Sigmoid colon (tissue), 4 donors: Measurements from ENCODE around the gene PSMB5.
"Not testable (repeated sequence)": the region's sequence is repeated elsewhere in the genome, so short reads cannot be mapped to it uniquely, and the experiment has no call there.

ENCODE experiments used
- EP300 ChIP-seq, 4 donors: sonication (generic); formaldehyde crosslinking; IDR thresholded peaks; one replicate each; pipeline ENCODE4 v1.6.1; 2017; ENCODE audit warnings: antibody characterized with exemption in 4 of 4
- POLR2AphosphoS5 ChIP-seq, 4 donors: sonication (generic); formaldehyde crosslinking; IDR thresholded peaks; one replicate each; pipeline ENCODE4 v1.6.1; 2017; ENCODE audit warnings: antibody characterized with exemption in 4 of 4
- TF ChIP-seq, protein P1 (sequence below), 4 experiments: fragments of 450-650 bp in 3 of 4; fragments of 200-600 bp in 1 of 4; IDR thresholded peaks; one replicate each; pipeline ENCODE4 v1.5.1; 2016 to 2019; ENCODE audit warnings: antibody characterized with exemption in 4 of 4, mild to moderate bottlenecking in 3 of 4, moderate library complexity in 2 of 4

- TF ChIP-seq, protein P1, sequence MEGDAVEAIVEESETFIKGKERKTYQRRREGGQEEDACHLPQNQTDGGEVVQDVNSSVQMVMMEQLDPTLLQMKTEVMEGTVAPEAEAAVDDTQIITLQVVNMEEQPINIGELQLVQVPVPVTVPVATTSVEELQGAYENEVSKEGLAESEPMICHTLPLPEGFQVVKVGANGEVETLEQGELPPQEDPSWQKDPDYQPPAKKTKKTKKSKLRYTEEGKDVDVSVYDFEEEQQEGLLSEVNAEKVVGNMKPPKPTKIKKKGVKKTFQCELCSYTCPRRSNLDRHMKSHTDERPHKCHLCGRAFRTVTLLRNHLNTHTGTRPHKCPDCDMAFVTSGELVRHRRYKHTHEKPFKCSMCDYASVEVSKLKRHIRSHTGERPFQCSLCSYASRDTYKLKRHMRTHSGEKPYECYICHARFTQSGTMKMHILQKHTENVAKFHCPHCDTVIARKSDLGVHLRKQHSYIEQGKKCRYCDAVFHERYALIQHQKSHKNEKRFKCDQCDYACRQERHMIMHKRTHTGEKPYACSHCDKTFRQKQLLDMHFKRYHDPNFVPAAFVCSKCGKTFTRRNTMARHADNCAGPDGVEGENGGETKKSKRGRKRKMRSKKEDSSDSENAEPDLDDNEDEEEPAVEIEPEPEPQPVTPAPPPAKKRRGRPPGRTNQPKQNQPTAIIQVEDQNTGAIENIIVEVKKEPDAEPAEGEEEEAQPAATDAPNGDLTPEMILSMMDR (IDR thresholded peaks at IDR 0.05), result not testable (repeated sequence)
- not testable (repeated sequence) for TF ChIP-seq POLR2AphosphoS5, EP300 (IDR thresholded peaks at IDR 0.05)
These were observed 30.4 kb downstream of the PSMB5 start for GRCh38 chr14:23004274-23004673.
